MM.1S (cell line): ENCODE data around the gene STIM1.
"Not testable (repeated sequence)": the region's sequence is repeated elsewhere in the genome, so short reads cannot be mapped to it uniquely, and the experiment has no call there.

Source experiments
- DNase-seq: peaks from one replicate; pipeline ENCODE4 v3.0.0-alpha.2; 2015
- H2AFZ ChIP-seq: fragments of 300-600 bp; sonication (generic); 2 replicates; pipeline ENCODE4 v1.6.0; 2016; ENCODE audit warnings: antibody characterized with exemption, low read length
- H3F3A ChIP-seq: fragments of 300-600 bp; sonication (generic); 2 replicates; pipeline ENCODE4 v1.6.1; 2016; ENCODE audit warnings: mild to moderate bottlenecking, antibody characterized with exemption, low read length, moderate library complexity, mixed read lengths; ENCODE audit not compliant: insufficient read depth
- H3K27ac ChIP-seq: fragments of 300-600 bp; sonication (generic); 2 replicates; pipeline ENCODE4 v1.5.1; 2016; ENCODE audit warnings: mild to moderate bottlenecking, low read length
- H3K27me3 ChIP-seq: fragments of 300-600 bp; sonication (generic); replicated peaks from 2 replicates; pipeline ENCODE4 v1.6.0; 2016; ENCODE audit warnings: low read length; ENCODE audit not compliant: insufficient read depth
- H3K36me3 ChIP-seq: fragments of 300-600 bp; sonication (generic); replicated peaks from 2 replicates; pipeline ENCODE4 v1.6.1; 2016; ENCODE audit warnings: mild to moderate bottlenecking, low read length, mixed read lengths; ENCODE audit not compliant: insufficient read depth
- H3K4me1 ChIP-seq: fragments of 300-600 bp; sonication (generic); 2 replicates; pipeline ENCODE4 v1.6.1; 2016; ENCODE audit warnings: low read length, mixed read lengths
- H3K4me2 ChIP-seq: fragments of 300-600 bp; sonication (generic); 2 replicates; pipeline ENCODE4 v1.6.0; 2016; ENCODE audit warnings: low read depth, low read length
- H3K4me3 ChIP-seq: fragments of 300-600 bp; sonication (generic); 2 replicates; pipeline ENCODE4 v1.5.1; 2016; ENCODE audit warnings: low read length, mixed read lengths
- H3K79me2 ChIP-seq: fragments of 300-600 bp; sonication (generic); 2 replicates; pipeline ENCODE4 v1.6.1; 2016; ENCODE audit warnings: mixed run types, low read length, mixed read lengths
- H3K9ac ChIP-seq: fragments of 300-600 bp; sonication (generic); 2 replicates; pipeline ENCODE4 v1.6.1; 2016; ENCODE audit warnings: low read length, mixed read lengths
- H3K9me2 ChIP-seq: fragments of 300-600 bp; sonication (generic); replicated peaks from 2 replicates; pipeline ENCODE4 v1.6.1; 2016; ENCODE audit warnings: mild to moderate bottlenecking, low read length, mixed read lengths; ENCODE audit not compliant: insufficient read depth
- H3K9me3 ChIP-seq: fragments of 300-600 bp; sonication (generic); replicated peaks from 2 replicates; pipeline ENCODE4 v1.6.1; 2016; ENCODE audit warnings: mild to moderate bottlenecking, low read length, mixed read lengths; ENCODE audit not compliant: insufficient read depth
- H4K20me1 ChIP-seq: fragments of 300-600 bp; sonication (generic); 2 replicates; pipeline ENCODE4 v1.6.1; 2016; ENCODE audit warnings: mild to moderate bottlenecking, low read length, moderate library complexity, mixed read lengths; ENCODE audit not compliant: insufficient read depth
- CTCF ChIP-seq: fragments of 300-600 bp; sonication (generic); IDR thresholded peaks from 2 replicates; pipeline ENCODE4 v1.5.1; 2016; ENCODE audit warnings: antibody characterized with exemption, low read length, mixed read lengths
- EZH2 ChIP-seq: fragments of 300-600 bp; sonication (generic); optimal IDR thresholded peaks from 2 replicates; pipeline ENCODE3; 2017; ENCODE audit warnings: low read depth, mild to moderate bottlenecking, antibody characterized with exemption, low read length, mixed read lengths
- EZH2phosphoT487 ChIP-seq: fragments of 300-600 bp; sonication (generic); IDR thresholded peaks from 2 replicates; pipeline ENCODE4 v1.6.1; 2018; ENCODE audit warnings: antibody characterized with exemption, low read length

Gene STIM1

GRCh38 chr11:4008116-4008515, 152.7 kb downstream of the STIM1 start:
- Histone ChIP-seq H3K36me3 (no peaks in the 10 kb centered on the region), H3K79me2 (peaks cover 13% of the 10 kb centered on the region), H3K4me2 (no peak overlapping the region), H3K27me3 (no peaks in the 10 kb centered on the region), H3F3A (no peaks in the 10 kb centered on the region), H3K27ac (no peak overlapping the region), H3K9ac (no peak overlapping the region), H3K9me3 (no peaks in the 10 kb centered on the region), H3K4me3 (no peak overlapping the region), H2AFZ (no peak overlapping the region), H3K9me2 (no peaks in the 10 kb centered on the region), H4K20me1 (no peaks in the 10 kb centered on the region), H3K4me1 (no peaks in the 10 kb centered on the region)
- DNase-seq: no peak
- TF ChIP-seq CTCF (no peak), EZH2 (no peak), EZH2phosphoT487 (no peak)

- H3K4me3 ChIP-seq, H3K27ac ChIP-seq, H3F3A ChIP-seq, H3K36me3 ChIP-seq, H3K9me2 ChIP-seq, H4K20me1 ChIP-seq, H3K9me3 ChIP-seq, H2AFZ ChIP-seq, H3K27me3 ChIP-seq, H3K4me1 ChIP-seq, H3K9ac ChIP-seq, H3K4me2 ChIP-seq, DNase-seq: not testable (repeated sequence)
- peaks cover 44% of the 10 kb centered on the region for H3K79me2 ChIP-seq
Measured at GRCh38 chr11:4016602-4017001, 161.1 kb downstream of the STIM1 start.

DNA sequence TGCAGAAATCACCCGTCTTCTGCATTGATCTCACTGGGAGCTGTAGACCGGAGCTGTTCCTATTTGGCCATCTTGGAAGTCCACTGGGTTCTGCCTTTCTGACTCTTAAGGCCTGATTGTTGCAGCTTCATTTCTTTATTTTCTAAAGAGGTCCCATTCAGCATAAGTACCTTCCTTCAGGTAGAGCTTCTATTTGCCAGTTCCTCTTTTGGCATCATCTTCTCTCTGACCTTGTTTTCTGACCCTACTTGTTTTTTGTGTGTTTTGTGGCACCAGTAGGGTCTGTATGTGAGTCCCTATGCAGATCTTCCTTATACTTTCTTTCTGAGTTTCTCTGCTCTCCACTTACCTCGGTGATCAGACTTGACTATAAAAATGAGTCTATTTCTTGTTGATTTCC, 161.7 kb downstream of the STIM1 start:
- H3K4me3 ChIP-seq: no peak overlapping the region
- no peak overlapping the region for H3K4me2 ChIP-seq
- H3K4me1 ChIP-seq: no peaks in the 10 kb centered on the region
- H2AFZ ChIP-seq: no peak overlapping the region
- no peak for TF ChIP-seq EZH2
- no peak for TF ChIP-seq EZH2phosphoT487
- TF ChIP-seq CTCF: no peak
- H3K9me3 ChIP-seq: no peaks in the 10 kb centered on the region
- no peak overlapping the region for H3K27ac ChIP-seq
- H3K36me3 ChIP-seq: no peaks in the 10 kb centered on the region
- no peak overlapping the region for H3K9ac ChIP-seq
- no peaks in the 10 kb centered on the region for H3F3A ChIP-seq
- H3K79me2 ChIP-seq: peaks cover 50% of the 10 kb centered on the region
- DNase-seq: no peak
- no peaks in the 10 kb centered on the region for H4K20me1 ChIP-seq
- no peaks in the 10 kb centered on the region for H3K9me2 ChIP-seq
- no peaks in the 10 kb centered on the region for H3K27me3 ChIP-seq

DNA sequence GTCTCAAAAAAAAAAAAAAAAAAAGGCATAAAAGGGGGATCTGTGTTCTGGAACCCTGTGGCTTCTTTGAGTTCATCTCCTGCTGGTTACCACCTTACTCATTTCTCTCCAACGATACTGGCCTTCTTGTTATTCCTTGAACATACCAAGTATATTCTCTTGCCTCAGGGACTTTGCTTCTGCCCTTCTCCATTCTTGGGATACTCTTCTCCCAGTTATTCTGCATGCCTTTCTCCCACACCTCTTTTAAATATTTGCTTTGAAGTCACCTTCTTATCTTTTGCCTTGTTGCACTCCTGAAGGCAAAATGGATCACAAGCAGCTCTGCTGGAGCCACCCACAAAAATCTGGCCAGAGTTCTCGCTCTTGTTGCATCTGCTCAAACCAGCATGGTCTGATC, 163.2 kb downstream of the STIM1 start:
- H4K20me1 ChIP-seq: no peaks in the 10 kb centered on the region
- H3K4me1 ChIP-seq: no peaks in the 10 kb centered on the region
- H3K79me2 ChIP-seq: peaks cover 60% of the 10 kb centered on the region
- H3K4me3 ChIP-seq: no peak overlapping the region
- no peak for TF ChIP-seq EZH2phosphoT487
- no peak for TF ChIP-seq EZH2
- no peak for TF ChIP-seq CTCF
- no peak overlapping the region for H3K27ac ChIP-seq
- H3F3A ChIP-seq: no peaks in the 10 kb centered on the region
- H3K9me2 ChIP-seq: no peaks in the 10 kb centered on the region
- no peak overlapping the region for H3K9ac ChIP-seq
- H2AFZ ChIP-seq: no peak overlapping the region
- no peaks in the 10 kb centered on the region for H3K36me3 ChIP-seq
- H3K27me3 ChIP-seq: no peaks in the 10 kb centered on the region
- no peaks in the 10 kb centered on the region for H3K9me3 ChIP-seq
- H3K4me2 ChIP-seq: no peak overlapping the region
- DNase-seq: no peak
